ENCODE measurements around the gene NOXO1. TPM values are rescaled to one million over a fixed set of nuclear protein-coding genes. Genes with fewer than 3 reads are reported as not detected.

NOXO1 gene
- total and polyA plus RNA-seq, 9 of the 15 experiments (the other 6 are each of a cell fraction or from before 2014, with no cell fraction given): not detected

GRCh38 chr16:1971796-1972489, 9.3 kb downstream of the NOXO1 start, which contains the start of gene TBL3 (continued):
- TF ChIP-seq CHD4 (IDR thresholded peaks at IDR 0.05; ENCODE audit: insufficient read depth, insufficient replicate concordance, low read depth, low read length, poor library complexity, severe bottlenecking) (no peak), BHLHE40 (IDR thresholded peaks at IDR 0.05; ENCODE audit: low read length) (peak; percentile 71), OTX1 (CRISPR knock-in tag; IDR thresholded peaks at IDR 0.05) (no peak), ZNF644 (tag; IDR thresholded peaks at IDR 0.05; ENCODE audit: low read depth) (no peak), MBD1 (CRISPR knock-in tag; IDR thresholded peaks at IDR 0.05) (no peak), POLR2AphosphoS2 (IDR thresholded peaks at IDR 0.05; ENCODE audit: low read length) (peak; percentile 77; the same call in 1 of the 2 replicates), BMI1 (IDR thresholded peaks at IDR 0.05; ENCODE audit: low read length) (no peak), HDGF (IDR thresholded peaks at IDR 0.05) (no peak), E2F5 (CRISPR knock-in tag; IDR thresholded peaks at IDR 0.05) (no peak), ZNF561 (CRISPR knock-in tag; conservative IDR thresholded peaks at IDR 0.05) (no peak), TGIF2 (CRISPR knock-in tag; IDR thresholded peaks at IDR 0.05) (peak; percentile 43; the same call in 1 of the 2 replicates), NFE2L1 (tag; IDR thresholded peaks at IDR 0.05; ENCODE audit: borderline replicate concordance, low read depth) (no peak), CHD1 (IDR thresholded peaks at IDR 0.05; ENCODE audit: low read length) (peak; percentile 58), FOS (IDR thresholded peaks at IDR 0.05; ENCODE audit: extremely low read depth, insufficient read length) (no peak), GTF3C2 (IDR thresholded peaks at IDR 0.05; ENCODE audit: borderline replicate concordance, extremely low read depth, insufficient read length) (no peak), PCBP2 (IDR thresholded peaks at IDR 0.05; ENCODE audit: low read depth, low read length, poor library complexity, severe bottlenecking) (no peak), RBM34 (IDR thresholded peaks at IDR 0.05; ENCODE audit: borderline replicate concordance, insufficient read depth, low read length) (no peak), TAF15 (IDR thresholded peaks at IDR 0.05; ENCODE audit: low read depth, low read length) (no peak)
- TF ChIP-seq, protein P1, sequence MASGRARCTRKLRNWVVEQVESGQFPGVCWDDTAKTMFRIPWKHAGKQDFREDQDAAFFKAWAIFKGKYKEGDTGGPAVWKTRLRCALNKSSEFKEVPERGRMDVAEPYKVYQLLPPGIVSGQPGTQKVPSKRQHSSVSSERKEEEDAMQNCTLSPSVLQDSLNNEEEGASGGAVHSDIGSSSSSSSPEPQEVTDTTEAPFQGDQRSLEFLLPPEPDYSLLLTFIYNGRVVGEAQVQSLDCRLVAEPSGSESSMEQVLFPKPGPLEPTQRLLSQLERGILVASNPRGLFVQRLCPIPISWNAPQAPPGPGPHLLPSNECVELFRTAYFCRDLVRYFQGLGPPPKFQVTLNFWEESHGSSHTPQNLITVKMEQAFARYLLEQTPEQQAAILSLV (tag; IDR thresholded peaks at IDR 0.05): no peak
- TF ChIP-seq, protein P2, sequence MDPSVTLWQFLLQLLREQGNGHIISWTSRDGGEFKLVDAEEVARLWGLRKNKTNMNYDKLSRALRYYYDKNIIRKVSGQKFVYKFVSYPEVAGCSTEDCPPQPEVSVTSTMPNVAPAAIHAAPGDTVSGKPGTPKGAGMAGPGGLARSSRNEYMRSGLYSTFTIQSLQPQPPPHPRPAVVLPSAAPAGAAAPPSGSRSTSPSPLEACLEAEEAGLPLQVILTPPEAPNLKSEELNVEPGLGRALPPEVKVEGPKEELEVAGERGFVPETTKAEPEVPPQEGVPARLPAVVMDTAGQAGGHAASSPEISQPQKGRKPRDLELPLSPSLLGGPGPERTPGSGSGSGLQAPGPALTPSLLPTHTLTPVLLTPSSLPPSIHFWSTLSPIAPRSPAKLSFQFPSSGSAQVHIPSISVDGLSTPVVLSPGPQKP (CRISPR knock-in tag; IDR thresholded peaks at IDR 0.05): no peak

Measured in K562 (cell line).